Measurements from ENCODE around the gene IER2.
A peak's percentile ranks its signal among the peaks of the same experiment; 100 is the strongest.

IER2 gene

GRCh38 chr19:13104360-13104847 lies 45.8 kb upstream of the IER2 start:
- Histone ChIP-seq H3F3A (ENCODE audit: insufficient read depth, low read length) (0 out of 2 replicates have a peak, but pooled peaks cover 3% of the 10 kb centered on the region), H3K36me3 (ENCODE audit: insufficient read depth, low read length) (peaks cover 15% of the 10 kb centered on the region), H2AFZ (ENCODE audit: low read length) (no peak overlapping the region), H3K9me2 (ENCODE audit: low read depth, low read length) (no peaks in the 10 kb centered on the region), H3K27ac (ENCODE audit: low read depth, low read length, poor library complexity, severe bottlenecking) (peak overlapping the region; percentile 98), H3K4me1 (ENCODE audit: insufficient read depth, low read length, severe bottlenecking) (peaks cover 67% of the 10 kb centered on the region), H3K27me3 (ENCODE audit: insufficient read depth, low read length) (no peaks in the 10 kb centered on the region), H4K20me1 (ENCODE audit: insufficient read depth, low read length) (no peaks in the 10 kb centered on the region), H3K4me2 (ENCODE audit: low read length) (peak overlapping the region; percentile 92), H3K9ac (ENCODE audit: low read length) (peak overlapping the region; percentile 91), H3K79me2 (ENCODE audit: insufficient read depth, low read length) (no peaks in the 10 kb centered on the region), H3K4me3 (ENCODE audit: low read depth, low read length, poor library complexity, severe bottlenecking) (peak overlapping the region; percentile 80), H3K9me3 (ENCODE audit: low read length) (no peaks in the 10 kb centered on the region)
- TF ChIP-seq CTCF (IDR thresholded peaks at IDR 0.05; ENCODE audit: low read length) (peak; percentile 88), EZH2 (IDR thresholded peaks at IDR 0.05; ENCODE audit: borderline replicate concordance, low read length) (no peak)

GRCh38 chr19:13104848-13105711 lies 45.1 kb upstream of the IER2 start:
- H3K4me1 ChIP-seq (ENCODE audit: insufficient read depth, low read length, severe bottlenecking) = peaks cover 61% of the 10 kb centered on the region
- H3K36me3 ChIP-seq (ENCODE audit: insufficient read depth, low read length) = peaks cover 18% of the 10 kb centered on the region
- no peaks in the 10 kb centered on the region for H3K79me2 ChIP-seq (ENCODE audit: insufficient read depth, low read length)
- no peaks in the 10 kb centered on the region for H4K20me1 ChIP-seq (ENCODE audit: insufficient read depth, low read length)
- 0 out of 2 replicates have a peak, but pooled peaks cover 3% of the 10 kb centered on the region for H3F3A ChIP-seq (ENCODE audit: insufficient read depth, low read length)
- H3K4me2 ChIP-seq (ENCODE audit: low read length) = peak overlapping the region; percentile 92
- H3K9me2 ChIP-seq (ENCODE audit: low read depth, low read length) = no peaks in the 10 kb centered on the region
- TF ChIP-seq CTCF (IDR thresholded peaks at IDR 0.05; ENCODE audit: low read length) (no peak), EZH2 (IDR thresholded peaks at IDR 0.05; ENCODE audit: borderline replicate concordance, low read length) (no peak)
- no peak overlapping the region for H2AFZ ChIP-seq (ENCODE audit: low read length)
- peak overlapping the region; percentile 98 for H3K27ac ChIP-seq (ENCODE audit: low read depth, low read length, poor library complexity, severe bottlenecking)
- peak overlapping the region; percentile 91 for H3K9ac ChIP-seq (ENCODE audit: low read length)
- no peaks in the 10 kb centered on the region for H3K27me3 ChIP-seq (ENCODE audit: insufficient read depth, low read length)
- H3K9me3 ChIP-seq (ENCODE audit: low read length) = no peaks in the 10 kb centered on the region
- H3K4me3 ChIP-seq (ENCODE audit: low read depth, low read length, poor library complexity, severe bottlenecking) = peak overlapping the region; percentile 80

- Histone ChIP-seq H3K27ac (ENCODE audit: low read depth, low read length, poor library complexity, severe bottlenecking) (no peak overlapping the region), H3K27me3 (ENCODE audit: insufficient read depth, low read length) (no peaks in the 10 kb centered on the region), H3F3A (ENCODE audit: insufficient read depth, low read length) (0 out of 2 replicates have a peak, but pooled peaks cover 3% of the 10 kb centered on the region), H3K79me2 (ENCODE audit: insufficient read depth, low read length) (no peaks in the 10 kb centered on the region), H3K4me3 (ENCODE audit: low read depth, low read length, poor library complexity, severe bottlenecking) (no peak overlapping the region), H3K4me1 (ENCODE audit: insufficient read depth, low read length, severe bottlenecking) (peaks cover 19% of the 10 kb centered on the region), H3K9ac (ENCODE audit: low read length) (no peak overlapping the region), H3K36me3 (ENCODE audit: insufficient read depth, low read length) (peaks cover 31% of the 10 kb centered on the region), H3K9me2 (ENCODE audit: low read depth, low read length) (no peaks in the 10 kb centered on the region), H2AFZ (ENCODE audit: low read length) (no peak overlapping the region), H3K9me3 (ENCODE audit: low read length) (no peaks in the 10 kb centered on the region), H3K4me2 (ENCODE audit: low read length) (no peak overlapping the region), H4K20me1 (ENCODE audit: insufficient read depth, low read length) (no peaks in the 10 kb centered on the region)
- TF ChIP-seq CTCF (IDR thresholded peaks at IDR 0.05; ENCODE audit: low read length) (no peak), EZH2 (IDR thresholded peaks at IDR 0.05; ENCODE audit: borderline replicate concordance, low read length) (no peak)
Measured at GRCh38 chr19:13109361-13110098, 40.7 kb upstream of the IER2 start.
